ENCODE results near the gene CD99. TPM values are rescaled to one million over a fixed set of nuclear protein-coding genes. Genes with fewer than 3 reads are reported as not detected.

The CD99 gene
- total and polyA plus RNA-seq, 2 experiments from 2014 or later, result 28.5 to 43.1 TPM

- TF ChIP-seq CREB1 (CRISPR knock-in tag; IDR thresholded peaks at IDR 0.05; ENCODE audit: low read depth), result no peak
- TF ChIP-seq ZNF331 (CRISPR knock-in tag; IDR thresholded peaks at IDR 0.05; ENCODE audit: low read depth), result no peak
Measured at GRCh38 chrX:2732076-2732475, 41.0 kb downstream of the CD99 start (continued).

- Histone ChIP-seq H3K4me1 (ENCODE audit: insufficient read depth) (no peaks in the 10 kb centered on the region), H3K36me3 (ENCODE audit: insufficient read depth) (no peaks in the 10 kb centered on the region), H3K9me2 (ENCODE audit: insufficient read depth) (no peaks in the 10 kb centered on the region), H3K79me2 (replicated peaks; ENCODE audit: insufficient read depth) (no peaks in the 10 kb centered on the region), H3F3A (replicated peaks; ENCODE audit: low read depth) (0 out of 2 replicates have a peak, but pooled peaks cover 4% of the 10 kb centered on the region), H3K4me2 (no peak overlapping the region), H3K27ac (ENCODE audit: low read depth) (no peak overlapping the region), H3K4me3 (no peak overlapping the region), H3K27me3 (ENCODE audit: insufficient read depth) (no peaks in the 10 kb centered on the region), H2AFZ (no peak overlapping the region), H4K20me1 (replicated peaks; ENCODE audit: insufficient read depth) (no peaks in the 10 kb centered on the region)
- H3K36me3 Mint-ChIP-seq (ENCODE audit: low read depth), result peaks cover 28% of the 10 kb centered on the region
- no peak overlapping the region for H3K27ac Mint-ChIP-seq
- DNase-seq (ENCODE audit: low spot score) (no peak), ATAC-seq (no peak)
- TF ChIP-seq CTCF (conservative IDR thresholded peaks at IDR 0.05; ENCODE audit: low read depth in 2 of 2), result no peak
- TF ChIP-seq EZH2 (IDR thresholded peaks at IDR 0.05; ENCODE audit: low read depth, unreplicated experiment), result no peak
- TF ChIP-seq POLR2AphosphoS5 (IDR thresholded peaks at IDR 0.05; ENCODE audit: low read depth), result no peak
- no peak for TF ChIP-seq JUNB (IDR thresholded peaks at IDR 0.05; ENCODE audit: unreplicated experiment)
- no peak for TF ChIP-seq REST (IDR thresholded peaks at IDR 0.05; ENCODE audit: unreplicated experiment)
- no peak for TF ChIP-seq EZH2phosphoT487 (IDR thresholded peaks at IDR 0.05; ENCODE audit: unreplicated experiment)
- TF ChIP-seq ZNF114 (CRISPR knock-in tag; IDR thresholded peaks at IDR 0.05), result no peak
- TF ChIP-seq NANOG (IDR thresholded peaks at IDR 0.05; ENCODE audit: borderline replicate concordance), result no peak
- TF ChIP-seq STAT1 (IDR thresholded peaks at IDR 0.05; ENCODE audit: unreplicated experiment), result no peak
- TF ChIP-seq CREB1 (CRISPR knock-in tag; IDR thresholded peaks at IDR 0.05; ENCODE audit: low read depth), result no peak
- TF ChIP-seq ETS1 (IDR thresholded peaks at IDR 0.05), result no peak
- no peak for TF ChIP-seq ZNF331 (CRISPR knock-in tag; IDR thresholded peaks at IDR 0.05; ENCODE audit: low read depth)
- no peak for TF ChIP-seq ZNF462 (CRISPR knock-in tag; IDR thresholded peaks at IDR 0.05)
- H3K4me3 Mint-ChIP-seq, result no peak overlapping the region
- no peaks in the 10 kb centered on the region for H3K4me1 Mint-ChIP-seq
- H3K27me3 Mint-ChIP-seq (ENCODE audit: insufficient read depth, low read depth, poor library complexity), result peaks cover 11% of the 10 kb centered on the region
- peaks cover 4% of the 10 kb centered on the region for H3K9me3 Mint-ChIP-seq
Measured at GRCh38 chrX:2732649-2733048, 41.6 kb downstream of the CD99 start.
